K562 (cell line): Measurements from ENCODE around the gene RASSF6. TPM values are rescaled to one million over a fixed set of nuclear protein-coding genes. Genes with fewer than 3 reads are reported as not detected.

Experiments
- ATAC-seq: fragments of 200-7000 bp; cut with Tn5 transposase; 3 replicates; pipeline ENCODE4 v1.9.1; 2020; ENCODE audit warnings: moderate library complexity
- BruUV-seq: library from RNA; stranded (reverse); fragments of 400-500 nt; replicated peaks from 2 replicates; lab custom pipeline; 2021; lab: Mats Ljungman, UMichigan
- CTCF ChIA-PET: fragments of 300-600 bp; formaldehyde crosslinking; extraction: SDS; loops from one replicate; lab custom pipeline; 2021; ENCODE audit warnings: low intra/inter-chr PET ratio; lab: Yijun Ruan, JAX
- POLR2A ChIA-PET: fragments of 300-600, 350-650 bp; sonication (Branson Sonifier 250); formaldehyde crosslinking; extraction: SDS; loops from one replicate; lab custom pipeline; 2021; ENCODE audit warnings: antibody characterized with exemption, inconsistent platforms; lab: Yijun Ruan, JAX
- DNase-seq, 4 experiments: peaks; one replicate each; pipeline versions ENCODE4 v3.0.0 to v3.0.0-alpha.2; 2011 to 2018; ENCODE audit warnings: low spot score in 3 of 4, mixed read lengths in 3 of 4; ENCODE audit errors: extremely low read depth in 1 of 4
- FAIRE-seq: peaks from 2 replicates; lab custom pipeline; 2011; peaks lifted over from hg19 to GRCh38; lab: Jason Lieb, UNC
- H2AFZ ChIP-seq: 2 replicates; pipeline ENCODE4 v1.6.0; 2011; ENCODE audit warnings: low read depth, low read length, control low read depth, inconsistent platforms
- H3K27ac ChIP-seq: fragments of 200-600 bp; 3 replicates; pipeline ENCODE4 v1.8.0; 2011; ENCODE audit warnings: low read depth, mild to moderate bottlenecking, control low read depth, inconsistent platforms, low read length, moderate library complexity, mixed read lengths; ENCODE audit errors: extremely low read depth
- H3K27me3 ChIP-seq, 2 experiments: fragments of 300-600 bp in 1 of 2; 2 replicates in 1 of 2; 3 replicates in 1 of 2; pipeline versions ENCODE4 v1.6.0 to v1.8.0; 2011; ENCODE audit warnings: inconsistent platforms in 2 of 2, low read length in 2 of 2, mild to moderate bottlenecking in 1 of 2, mixed read lengths in 1 of 2, moderate library complexity in 1 of 2; ENCODE audit not compliant: control insufficient read depth in 2 of 2, insufficient read depth in 2 of 2
- H3K36me3 ChIP-seq: fragments of 300-600 bp; 3 replicates; pipeline ENCODE4 v1.8.0; 2011; ENCODE audit warnings: mild to moderate bottlenecking, low read length, inconsistent platforms; ENCODE audit not compliant: control insufficient read depth, insufficient read depth
- H3K4me1 ChIP-seq, 2 experiments: fragments of 200-600 bp in 1 of 2; replicated peaks in 1 of 2; 2 replicates in 1 of 2; 3 replicates in 1 of 2; pipeline versions ENCODE4 v1.5.1 to v1.8.0; 2011; ENCODE audit warnings: inconsistent platforms in 2 of 2, low read length in 2 of 2, mild to moderate bottlenecking in 1 of 2, mixed read lengths in 1 of 2, moderate library complexity in 1 of 2; ENCODE audit not compliant: control insufficient read depth in 2 of 2, insufficient read depth in 2 of 2
- H3K4me2 ChIP-seq: 2 replicates; pipeline ENCODE4 v1.6.1; 2011; ENCODE audit warnings: low read length, control low read depth, inconsistent platforms, mixed read lengths; ENCODE audit not compliant: insufficient read depth
- H3K4me3 ChIP-seq: fragments of 200-600 bp; sonication (generic), shearing (Covaris generic); 2 replicates; pipeline ENCODE4 v1.5.1; 2016; ENCODE audit warnings: control low read depth, inconsistent platforms
- H3K79me2 ChIP-seq: fragments of 200-600 bp; 3 replicates; pipeline ENCODE4 v1.8.0; 2011; ENCODE audit warnings: low read length, inconsistent platforms; ENCODE audit not compliant: control insufficient read depth, insufficient read depth
- H3K9ac ChIP-seq, 2 experiments: 2 replicates each; pipeline versions ENCODE4 v1.6.0 to v1.6.1; 2011; ENCODE audit warnings: low read depth in 2 of 2, low read length in 2 of 2, control low read depth in 1 of 2, inconsistent platforms in 1 of 2, mild to moderate bottlenecking in 1 of 2, mixed read lengths in 1 of 2; ENCODE audit not compliant: insufficient read depth in 1 of 2
- H3K9me1 ChIP-seq: one replicate; pipeline ENCODE4 v1.6.0; 2011; ENCODE audit warnings: inconsistent platforms, mild to moderate bottlenecking, low read length, moderate library complexity; ENCODE audit not compliant: control insufficient read depth, insufficient read depth
- H3K9me3 ChIP-seq: replicated peaks from 2 replicates; pipeline ENCODE4 v1.5.1; 2011; ENCODE audit warnings: low read depth, low read length, inconsistent platforms; ENCODE audit not compliant: control insufficient read depth, insufficient read depth
- H4K20me1 ChIP-seq: replicated peaks from 2 replicates; pipeline ENCODE4 v1.6.1; 2011; ENCODE audit warnings: low read length, inconsistent platforms, mixed read lengths; ENCODE audit not compliant: control insufficient read depth, insufficient read depth
- E2F1 ChIP-seq: sonication (generic); formaldehyde crosslinking; IDR thresholded peaks from 2 replicates; pipeline ENCODE4 v1.8.1; 2023; ENCODE audit warnings: mild to moderate bottlenecking, missing genetic modification reagents, moderate library complexity
- ERF ChIP-seq: fragments of 450-650 bp; formaldehyde crosslinking; IDR thresholded peaks from 2 replicates; pipeline ENCODE4 v1.4.0; 2020; ENCODE audit warnings: mild to moderate bottlenecking, mixed read lengths
- GABPB2 ChIP-seq: fragments of 250-450 bp; sonication (Bioruptor Pico); conservative IDR thresholded peaks from 2 replicates; pipeline ENCODE4 v1.5.1; 2021; ENCODE audit warnings: mild to moderate bottlenecking
- HSF4 ChIP-seq: fragments of 250-450 bp; sonication (Bioruptor Pico); IDR thresholded peaks from 2 replicates; pipeline ENCODE4 v2.1.2; 2022; ENCODE audit warnings: mild to moderate bottlenecking, moderate library complexity, borderline replicate concordance
- L3MBTL2 ChIP-seq: fragments of 450-650 bp; IDR thresholded peaks from 2 replicates; pipeline ENCODE4 v1.6.1; 2016; ENCODE audit warnings: mild to moderate bottlenecking, moderate library complexity
- MXD1 ChIP-seq: fragments of 250-450 bp; sonication (Bioruptor Pico); IDR thresholded peaks from 2 replicates; pipeline ENCODE4 v1.8.0; 2021; ENCODE audit warnings: borderline replicate concordance, mild to moderate bottlenecking, moderate library complexity; ENCODE audit not compliant: poor library complexity, severe bottlenecking
- NR1H2 ChIP-seq: sonication (generic); formaldehyde crosslinking; IDR thresholded peaks from 2 replicates; pipeline ENCODE4 v1.4.0; 2020; ENCODE audit warnings: mild to moderate bottlenecking, missing genetic modification reagents
- STAT6 ChIP-seq: sonication (generic); formaldehyde crosslinking; IDR thresholded peaks from 2 replicates; pipeline ENCODE4 v1.8.1; 2023; ENCODE audit warnings: mild to moderate bottlenecking, missing genetic modification reagents
- ZFP91 ChIP-seq: sonication (generic); formaldehyde crosslinking; IDR thresholded peaks from 2 replicates; pipeline ENCODE4 v1.8.0; 2022; ENCODE audit warnings: mild to moderate bottlenecking, missing genetic modification reagents
- ZKSCAN3 ChIP-seq: fragments of 250-450 bp; sonication (Bioruptor Pico); IDR thresholded peaks from 2 replicates; pipeline ENCODE4 v1.4.0; 2020
- ZNF655 ChIP-seq: fragments of 250-450 bp; sonication (Bioruptor Pico); IDR thresholded peaks from 2 replicates; pipeline ENCODE4 v1.5.0; 2021
- ZNF830 ChIP-seq: fragments of 250-450 bp; sonication (Bioruptor Pico); IDR thresholded peaks from 2 replicates; pipeline ENCODE4 v1.5.0; 2021; ENCODE audit warnings: mild to moderate bottlenecking
- WGBS: fragments of 100-300 bp; shearing (Covaris generic); methylation state at CpG from one replicate; pipeline ENCODE4 v1.1.6; 2016; ENCODE audit warnings: low coverage, mixed read lengths; ENCODE audit not compliant: insufficient coverage; ENCODE audit errors: missing lambda C conversion rate; 5-methylcytosine and 5-hydroxymethylcytosine counted together
- in situ Hi-C: fragments of 300-500 bp; cut with MboI; formaldehyde crosslinking; loops from 4 replicates; pipeline ENCODE4 v1.15.0; 2018; ENCODE audit warnings: inconsistent platforms, mixed read lengths
- intact Hi-C: fragments of 100-400 bp; cut with micrococcal nuclease; formaldehyde crosslinking; loops from 2 replicates; pipeline ENCODE4 v1.14.2; 2022
- polyA plus RNA-seq, 8 experiments: library from polyadenylated mRNA; depleted of rRNA in 4 of 8; stranded (reverse) in 5 of 8; unstranded in 3 of 8; fragments of >200 nt; fragmentation: Nextera tagmentation in 2 of 8; fragmentation: Illumina TruSeq in 1 of 8; extraction: Ambion mirVana in 2 of 8; extraction: Trizol in 1 of 8; gene quantifications; 2 replicates each; pipeline versions ENCODE4 v1.2.1 to v1.2.3, GENCODE V29; 2011 to 2014; ENCODE audit warnings: inconsistent platforms in 1 of 8, missing spikeins in 1 of 8
- total RNA-seq, 7 experiments: library from RNA; depleted of rRNA in 6 of 7; stranded (reverse); fragments of >200 nt in 6 of 7; fragmentation: Illumina TruSeq in 2 of 7; extraction: Trizol in 2 of 7; gene quantifications; 2 replicates each; pipeline versions ENCODE4 v1.2.1 to v1.2.3, GENCODE V29; 2011 to 2021; ENCODE audit warnings: low replicate concordance in 1 of 7

The RASSF6 gene
- total and polyA plus RNA-seq, 9 of the 15 experiments (the other 6 are each of a cell fraction or from before 2014, with no cell fraction given), result under 0.01 to 0.25 (median 0.06) TPM; not detected in 1

GRCh38 chr4:73539386-73539785, 80.8 kb downstream of the RASSF6 start:
- Histone ChIP-seq H3K9ac (no peak overlapping the region), H3K27ac (no peak overlapping the region), H3K4me2 (no peak overlapping the region), H2AFZ (no peak overlapping the region), H3K79me2 (no peaks in the 10 kb centered on the region), H3K9me1 (no peaks in the 10 kb centered on the region), H3K36me3 (no peaks in the 10 kb centered on the region), H3K4me1 (no peaks in the 10 kb centered on the region), H3K9me3 (no peaks in the 10 kb centered on the region), H3K27me3 (no peaks in the 10 kb centered on the region), H4K20me1 (no peaks in the 10 kb centered on the region)
- ChIA-PET CTCF (no interaction called here), POLR2A (no interaction called here)
- under 1% methylated on average over 4 of the region's 4 CpGs for WGBS
- DNase-seq (no peak), ATAC-seq (no peak)
- in situ Hi-C loops, result no loop called here
- TF ChIP-seq E2F1 (CRISPR knock-in tag) (no peak), STAT6 (CRISPR knock-in tag) (no peak), ERF (no peak), ZKSCAN3 (CRISPR knock-in tag) (no peak), GABPB2 (no peak), MXD1 (CRISPR knock-in tag) (no peak), L3MBTL2 (no peak), HSF4 (CRISPR knock-in tag) (no peak), ZNF655 (no peak), NR1H2 (no peak), ZNF830 (CRISPR knock-in tag) (no peak), ZFP91 (CRISPR knock-in tag) (no peak)
- TF ChIP-seq, all 486 proteins: peak for 0
- H3K4me3 ChIP-seq, result no peak overlapping the region
- no peak for FAIRE-seq
- no TSS peak for BruUV-seq
- intact Hi-C loops, result no loop called here
